Measurements from ENCODE around the gene CLTCL1.

- no peak for TF ChIP-seq CTCF (IDR thresholded peaks at IDR 0.05)
- TF ChIP-seq POLR2A (IDR thresholded peaks at IDR 0.05), result no peak
- TF ChIP-seq EP300 (IDR thresholded peaks at IDR 0.05; ENCODE audit: low read depth), result no peak
Observed at GRCh38 chr22:19242699-19243098, 48.8 kb downstream of the CLTCL1 start.
